Mesenchymal stem cell (in vitro differentiated cells and primary cell): ENCODE results near the gene SEC14L3.

Experiments
- DNase-seq: peaks from one replicate; pipeline ENCODE4 v3.0.0-alpha.2; 2013
- H2AFZ ChIP-seq: one replicate; pipeline ENCODE4 v1.6.1; 2013; ENCODE audit warnings: low read depth, mild to moderate bottlenecking, control low read depth, inconsistent platforms, low read length, moderate library complexity
- H2AK5ac ChIP-seq: 2 replicates; pipeline ENCODE4 v1.6.1; 2013; ENCODE audit warnings: low read length, moderate library complexity, mild to moderate bottlenecking, inconsistent platforms; ENCODE audit not compliant: severe bottlenecking
- H2BK120ac ChIP-seq: one replicate; pipeline ENCODE4 v1.6.1; 2013; ENCODE audit warnings: low read depth, mild to moderate bottlenecking, inconsistent platforms, low read length, moderate library complexity
- H2BK12ac ChIP-seq, 2 experiments: one replicate each; pipeline ENCODE4 v1.6.1; 2013; ENCODE audit warnings: inconsistent platforms in 2 of 2, low read length in 2 of 2, mild to moderate bottlenecking in 2 of 2, moderate library complexity in 2 of 2, control low read depth in 1 of 2
- H2BK15ac ChIP-seq: one replicate; pipeline ENCODE4 v1.6.1; 2013; ENCODE audit warnings: mild to moderate bottlenecking, low read depth, inconsistent platforms; ENCODE audit not compliant: poor library complexity, severe bottlenecking
- H2BK5ac ChIP-seq: 2 replicates; pipeline ENCODE4 v1.6.1; 2013; ENCODE audit warnings: low read depth, mild to moderate bottlenecking, low read length, control low read depth, inconsistent platforms; ENCODE audit not compliant: poor library complexity, severe bottlenecking
- H3K14ac ChIP-seq, 2 experiments: one replicate each; pipeline ENCODE4 v1.6.1; 2013; ENCODE audit warnings: inconsistent platforms in 2 of 2, low read length in 2 of 2, control low read depth in 1 of 2, mild to moderate bottlenecking in 1 of 2, moderate library complexity in 1 of 2
- H3K18ac ChIP-seq, 2 experiments: one replicate each; pipeline ENCODE4 v1.6.1; 2013; ENCODE audit warnings: inconsistent platforms in 2 of 2, low read length in 2 of 2, control low read depth in 1 of 2, low read depth in 1 of 2, mild to moderate bottlenecking in 1 of 2
- H3K23ac ChIP-seq, 2 experiments: one replicate each; pipeline ENCODE4 v1.6.1; 2013; ENCODE audit warnings: inconsistent platforms in 2 of 2, low read length in 2 of 2, mild to moderate bottlenecking in 2 of 2, moderate library complexity in 2 of 2, control low read depth in 1 of 2
- H3K27ac ChIP-seq: 2 replicates; pipeline ENCODE4 v1.5.1; 2013; ENCODE audit warnings: mild to moderate bottlenecking, moderate library complexity, low read length, control low read depth, inconsistent platforms; ENCODE audit not compliant: poor library complexity, severe bottlenecking
- H3K27me3 ChIP-seq, 2 experiments: 2 replicates each; pipeline versions ENCODE4 v1.6.1 to v1.7.0; 2013; ENCODE audit warnings: low read length in 2 of 2, mild to moderate bottlenecking in 2 of 2, moderate library complexity in 2 of 2, control low read depth in 1 of 2, inconsistent platforms in 1 of 2; ENCODE audit not compliant: control insufficient read depth in 1 of 2, insufficient read depth in 1 of 2
- H3K36me3 ChIP-seq, 2 experiments: 2 replicates each; pipeline versions ENCODE4 v1.6.1 to v1.7.0; 2013; ENCODE audit warnings: low read length in 2 of 2, control low read depth in 1 of 2, inconsistent platforms in 1 of 2, low read depth in 1 of 2, mild to moderate bottlenecking in 1 of 2; ENCODE audit not compliant: insufficient read depth in 2 of 2, control insufficient read depth in 1 of 2
- H3K4ac ChIP-seq, 2 experiments: one replicate each; pipeline ENCODE4 v1.6.1; 2013; ENCODE audit warnings: inconsistent platforms in 2 of 2, low read length in 2 of 2, mild to moderate bottlenecking in 2 of 2, moderate library complexity in 2 of 2, control low read depth in 1 of 2, low read depth in 1 of 2
- H3K4me1 ChIP-seq: 2 replicates; pipeline ENCODE4 v1.6.1; 2013; ENCODE audit warnings: low read depth, low read length, control low read depth; ENCODE audit not compliant: control insufficient read depth, insufficient read depth
- H3K4me2 ChIP-seq: 2 replicates; pipeline ENCODE4 v1.6.1; 2013; ENCODE audit warnings: low read length, mild to moderate bottlenecking, inconsistent platforms; ENCODE audit not compliant: poor library complexity, severe bottlenecking
- H3K4me3 ChIP-seq, 2 experiments: 2 replicates each; pipeline versions ENCODE4 v1.5.1 to v1.7.0; 2013; ENCODE audit warnings: low read length in 2 of 2, mild to moderate bottlenecking in 2 of 2, control low read depth in 1 of 2, low read depth in 1 of 2; ENCODE audit not compliant: insufficient read depth in 1 of 2
- H3K79me1 ChIP-seq: replicated peaks from 2 replicates; pipeline ENCODE4 v1.6.1; 2013; ENCODE audit warnings: mild to moderate bottlenecking, control low read depth, low read length, inconsistent platforms; ENCODE audit not compliant: poor library complexity, severe bottlenecking
- H3K9ac ChIP-seq: 2 replicates; pipeline ENCODE4 v1.7.0; 2013; ENCODE audit warnings: mild to moderate bottlenecking, low read length, moderate library complexity
- H3K9me3 ChIP-seq: 2 replicates; pipeline ENCODE4 v1.7.0; 2013; ENCODE audit warnings: mild to moderate bottlenecking, low read length; ENCODE audit not compliant: control insufficient read depth
- H4K8ac ChIP-seq: one replicate; pipeline ENCODE4 v1.6.1; 2013; ENCODE audit warnings: inconsistent platforms, mild to moderate bottlenecking, low read length, moderate library complexity
- H4K91ac ChIP-seq: one replicate; pipeline ENCODE4 v1.6.1; 2013; ENCODE audit warnings: mild to moderate bottlenecking, low read length, inconsistent platforms
- WGBS: methylation state at CpG from one replicate; pipeline ENCODE4 v1.1.7; 2013; ENCODE audit warnings: mixed read lengths; 5-methylcytosine and 5-hydroxymethylcytosine counted together

The SEC14L3 gene

GRCh38 chr22:30502911-30503310, 31.1 kb upstream of the SEC14L3 start:
- no peak overlapping the region for H3K18ac ChIP-seq
- 73% methylated on average over 3 of the region's 3 CpGs for WGBS

GRCh38 chr22:30502153-30502552, 30.3 kb upstream of the SEC14L3 start:
- no peak overlapping the region for H3K4ac ChIP-seq
- no peak overlapping the region for H3K14ac ChIP-seq
- DNase-seq = no peak
- H2BK15ac ChIP-seq = no peak overlapping the region
- H2AFZ ChIP-seq = no peak overlapping the region
- no peaks in the 10 kb centered on the region for H3K36me3 ChIP-seq
- WGBS = 81% methylated on average over 2 of the region's 4 CpGs
- H3K27me3 ChIP-seq = peaks cover 13 to 33% of the 10 kb centered on the region in 2 experiments
- H3K9ac ChIP-seq = no peak overlapping the region
- H2BK120ac ChIP-seq = no peak overlapping the region
- H3K4me3 ChIP-seq = no peak overlapping the region
- no peak overlapping the region for H2AK5ac ChIP-seq
- no peak overlapping the region for H3K18ac ChIP-seq
- no peak overlapping the region for H2BK12ac ChIP-seq
- no peaks in the 10 kb centered on the region for H3K79me1 ChIP-seq
- H3K4me2 ChIP-seq = no peak overlapping the region
- no peak overlapping the region for H3K27ac ChIP-seq
- H3K4me1 ChIP-seq = peaks cover 2% of the 10 kb centered on the region
- H3K23ac ChIP-seq = no peak overlapping the region
- H4K8ac ChIP-seq = no peak overlapping the region
- no peaks in the 10 kb centered on the region for H3K9me3 ChIP-seq
- no peak overlapping the region for H4K91ac ChIP-seq
- H2BK5ac ChIP-seq = no peak overlapping the region

More at GRCh38 chr22:30502911-30503310, 31.1 kb upstream of the SEC14L3 start:
- H3K27ac ChIP-seq = no peak overlapping the region
- H2BK12ac ChIP-seq = no peak overlapping the region
- no peak overlapping the region for H3K23ac ChIP-seq
- no peak overlapping the region for H3K14ac ChIP-seq
- H3K4ac ChIP-seq = no peak overlapping the region
- DNase-seq = no peak
- no peak overlapping the region for H3K9ac ChIP-seq
- peaks cover 13 to 38% of the 10 kb centered on the region in 2 experiments for H3K27me3 ChIP-seq
- H2BK120ac ChIP-seq = no peak overlapping the region
- no peak overlapping the region for H3K4me2 ChIP-seq
- H3K79me1 ChIP-seq = no peaks in the 10 kb centered on the region
- H4K8ac ChIP-seq = no peak overlapping the region
- no peaks in the 10 kb centered on the region for H3K9me3 ChIP-seq
- H3K4me1 ChIP-seq = peaks cover 2% of the 10 kb centered on the region
- no peak overlapping the region for H2AFZ ChIP-seq
- no peak overlapping the region for H2AK5ac ChIP-seq
- H2BK5ac ChIP-seq = no peak overlapping the region
- no peaks in the 10 kb centered on the region for H3K36me3 ChIP-seq
- H4K91ac ChIP-seq = no peak overlapping the region
- H2BK15ac ChIP-seq = no peak overlapping the region
- H3K4me3 ChIP-seq = no peak overlapping the region

GRCh38 chr22:30500628-30501027, 28.8 kb upstream of the SEC14L3 start:
- H3K36me3 ChIP-seq = no peaks in the 10 kb centered on the region
- no peak overlapping the region for H2BK12ac ChIP-seq
- no peak overlapping the region for H2AK5ac ChIP-seq
- H2AFZ ChIP-seq = no peak overlapping the region
- H3K4ac ChIP-seq = no peak overlapping the region
- H3K18ac ChIP-seq = no peak overlapping the region
- peaks cover 2% of the 10 kb centered on the region for H3K4me1 ChIP-seq
- H2BK15ac ChIP-seq = no peak overlapping the region
- no peaks in the 10 kb centered on the region for H3K9me3 ChIP-seq
- H3K23ac ChIP-seq = no peak overlapping the region
- no peak overlapping the region for H4K91ac ChIP-seq
- no peak for DNase-seq
- no peak overlapping the region for H3K4me3 ChIP-seq
- WGBS = 96% methylated on average over 5 of the region's 6 CpGs
- no peak overlapping the region for H3K14ac ChIP-seq
- no peaks in the 10 kb centered on the region for H3K79me1 ChIP-seq
- no peak overlapping the region for H4K8ac ChIP-seq
- peaks cover 22 to 36% of the 10 kb centered on the region in 2 experiments for H3K27me3 ChIP-seq
- no peak overlapping the region for H3K4me2 ChIP-seq
- H3K27ac ChIP-seq = no peak overlapping the region
- no peak overlapping the region for H2BK120ac ChIP-seq
- no peak overlapping the region for H2BK5ac ChIP-seq
- H3K9ac ChIP-seq = no peak overlapping the region

DNA sequence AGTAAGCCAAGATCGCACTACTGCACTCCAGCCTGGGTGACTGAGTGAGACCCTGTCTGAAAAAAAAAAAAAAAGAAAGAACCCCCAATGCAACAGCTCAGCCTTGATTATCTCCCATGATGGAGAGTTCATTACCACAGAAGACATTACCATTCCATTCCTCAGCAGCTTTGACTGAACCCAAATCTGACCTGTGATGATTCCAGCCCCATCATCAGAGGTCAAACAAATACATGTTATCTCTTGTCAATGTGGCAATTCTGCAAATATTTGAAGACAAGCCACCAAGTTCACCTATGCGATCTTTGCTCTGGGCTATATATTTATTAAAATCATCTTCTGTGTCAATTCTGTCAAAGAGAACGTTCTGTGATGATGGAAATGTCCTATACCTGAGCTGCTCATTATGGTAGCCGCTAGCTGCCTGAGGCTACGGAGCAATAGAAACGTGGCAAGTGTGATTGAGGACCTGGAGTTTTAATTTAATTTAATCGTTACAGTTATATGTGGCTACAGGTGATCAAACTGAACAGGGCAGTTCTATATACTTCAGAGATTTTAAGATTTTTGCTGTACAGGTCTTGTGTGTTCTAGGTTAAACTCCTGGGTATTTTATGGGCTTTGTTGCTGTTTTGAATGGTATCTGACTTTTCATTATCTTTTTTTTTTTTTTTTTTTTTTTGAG, 25.8 kb upstream of the SEC14L3 start:
- Histone ChIP-seq H3K36me3 (no peaks in the 10 kb centered on the region), H2BK120ac (no peak overlapping the region), H3K9me3 (no peaks in the 10 kb centered on the region), H4K91ac (no peak overlapping the region), H3K9ac (no peak overlapping the region), H3K4me2 (no peak overlapping the region), H3K27me3 (peaks cover 22 to 52% of the 10 kb centered on the region in 2 experiments), H3K4me3 (no peak overlapping the region), H3K79me1 (no peaks in the 10 kb centered on the region), H3K27ac (no peak overlapping the region), H3K4ac (no peak overlapping the region), H3K4me1 (no peaks in the 10 kb centered on the region), H2BK5ac (no peak overlapping the region), H3K14ac (no peak overlapping the region), H2AK5ac (no peak overlapping the region), H2AFZ (no peak overlapping the region), H4K8ac (no peak overlapping the region), H2BK15ac (no peak overlapping the region), H3K18ac (no peak overlapping the region), H3K23ac (no peak overlapping the region), H2BK12ac (no peak overlapping the region)
- WGBS = 83% methylated on average over 7 of the region's 7 CpGs
- no peak for DNase-seq
